ENCODE results near the gene NISCH. TPM values are rescaled to one million over a fixed set of nuclear protein-coding genes. Genes with fewer than 3 reads are reported as not detected.

The NISCH gene
- total RNA-seq, 2 experiments from 2014 or later, result 50.4 to 52.5 TPM

Other genes starting within 250 kb of the NISCH start
- under 1 TPM; 0.62 to 0.89 TPM for gene TLR9, start 230.0 kb upstream of the NISCH start, total RNA-seq
- 10 to 100 TPM; 89.1 to 91.3 TPM for gene TWF2, start 216.4 kb upstream of the NISCH start, total RNA-seq
- 100 to 1,000 TPM; 107 to 108 TPM for gene PPM1M, start 209.8 kb upstream of the NISCH start, total RNA-seq
- 100 to 1,000 TPM; 176 to 177 TPM for gene WDR82, start 177.0 kb upstream of the NISCH start, total RNA-seq
- gene GLYCTK, start 167.8 kb upstream of the NISCH start, total RNA-seq, result 10 to 100 TPM; 25.9 to 27.7 TPM
- 1 to 10 TPM; 9.4 TPM for gene DNAH1, start 139.3 kb upstream of the NISCH start, total RNA-seq
- 10 to 100 TPM; 87.0 to 89.3 TPM for gene BAP1, start 45.6 kb upstream of the NISCH start, total RNA-seq
- gene PHF7, start 44.9 kb upstream of the NISCH start, total RNA-seq, result 10 to 100 TPM; 22.5 to 24.8 TPM
- not detected for gene SEMA3G, start 10.5 kb upstream of the NISCH start, total RNA-seq
- 1 to 10 TPM; 7.2 to 7.6 TPM for gene TNNC1, start 1.6 kb upstream of the NISCH start, total RNA-seq
- under 1 TPM; 0.10 to 0.17 TPM for gene STAB1, start 39.7 kb downstream of the NISCH start, total RNA-seq
- 10 to 100 TPM; 20.4 to 20.8 TPM for gene NT5DC2, start 78.3 kb downstream of the NISCH start, total RNA-seq
- gene UQCC5, start 81.0 kb downstream of the NISCH start, total RNA-seq, result 10 to 100 TPM; 12.3 to 13.1 TPM
- gene PBRM1, start 230.3 kb downstream of the NISCH start, total RNA-seq, result 10 to 100 TPM; 49.9 to 57.7 TPM
- gene GNL3, start 230.4 kb downstream of the NISCH start, total RNA-seq, result 100 to 1,000 TPM; 195 to 197 TPM

Measured in activated naive CD4-positive, alpha-beta T cell treated with anti-CD3 and anti-CD28 coated beads for 36 hours (primary cell).